Ascending aorta (tissue), 2 donors: ENCODE results near the gene DCP1A. TPM values are rescaled to one million over a fixed set of nuclear protein-coding genes. Genes with fewer than 3 reads are reported as not detected.

ENCODE experiments used
- DNase-seq, 2 donors: peaks; one replicate each; pipeline ENCODE4 v3.0.0-alpha.2; 2019; ENCODE audit warnings: low spot score in 2 of 2
- H3K27ac ChIP-seq, 2 donors: fragments of 200-600 bp; sonication (generic); one replicate each; pipeline ENCODE4 v1.5.1; 2016 to 2017; ENCODE audit warnings: mild to moderate bottlenecking in 1 of 2
- H3K27me3 ChIP-seq: fragments of 200-600 bp; sonication (generic); one replicate; pipeline ENCODE4 v1.5.1; 2017
- H3K36me3 ChIP-seq, 2 donors: fragments of 200-600 bp; sonication (generic); one replicate each; pipeline ENCODE4 v1.5.1; 2016
- H3K4me1 ChIP-seq, 2 donors: fragments of 200-600 bp; sonication (generic); one replicate each; pipeline ENCODE4 v1.5.1; 2016 to 2017; ENCODE audit warnings: mild to moderate bottlenecking in 1 of 2
- H3K4me3 ChIP-seq, 2 donors: fragments of 200-600 bp; sonication (generic); one replicate each; pipeline ENCODE4 v1.5.1; 2016 to 2017; ENCODE audit warnings: mild to moderate bottlenecking in 1 of 2
- H3K9me3 ChIP-seq, 2 donors: fragments of 200-600 bp; sonication (generic); one replicate each; pipeline ENCODE4 v1.5.1; 2016
- CTCF ChIP-seq, 3 experiments: fragments of 200-600 bp in 2 of 3; fragments of 450-650 bp in 1 of 3; sonication (generic) in 2 of 3; IDR thresholded peaks; one replicate each; pipeline ENCODE4 v1.5.1; 2016 to 2019; ENCODE audit warnings: antibody characterized with exemption in 3 of 3, mild to moderate bottlenecking in 1 of 3, moderate library complexity in 1 of 3
- intact Hi-C: fragments of 100-400 bp; cut with DNase I; formaldehyde crosslinking; loops from one replicate; pipeline ENCODE4 v1.15.1; 2023
- total RNA-seq: library from RNA; depleted of rRNA; stranded (reverse); fragments of >200 nt; gene quantifications from one replicate; pipeline ENCODE4 v1.1.0, GENCODE V29; 2016

The DCP1A gene
- total RNA-seq, 1 donor from 2014 or later = 21.7 TPM

- TF ChIP-seq CTCF (IDR thresholded peaks at IDR 0.05) = no peak
- intact Hi-C loops = loop anchor here (10.0 kb wide), 1 partner anchor 208 kb away; the partner anchor contains the start of gene RFT1
- H3K4me3 ChIP-seq = no peak overlapping the region
- H3K27me3 ChIP-seq = no peaks in the 10 kb centered on the region
- no peaks in the 10 kb centered on the region for H3K4me1 ChIP-seq
- no peak overlapping the region for H3K27ac ChIP-seq
- peaks cover 25 to 58% of the 10 kb centered on the region in 2 donors for H3K36me3 ChIP-seq
- no peak for DNase-seq
- H3K9me3 ChIP-seq = no peaks in the 10 kb centered on the region
Measured at GRCh38 chr3:53342353-53342752, 5.0 kb downstream of the DCP1A start.

GRCh38 chr3:53337167-53337940 lies 10.0 kb downstream of the DCP1A start:
- intact Hi-C loops = no loop called here
- TF ChIP-seq CTCF (IDR thresholded peaks at IDR 0.05) = no peak
- Histone ChIP-seq H3K4me3 (no peak overlapping the region), H3K27ac (no peak overlapping the region), H3K36me3 (peaks cover 32 to 69% of the 10 kb centered on the region in 2 donors), H3K27me3 (no peaks in the 10 kb centered on the region), H3K9me3 (no peaks in the 10 kb centered on the region), H3K4me1 (no peaks in the 10 kb centered on the region)
- no peak for DNase-seq

GRCh38 chr3:53334742-53335141 lies 12.6 kb downstream of the DCP1A start:
- no peak overlapping the region for H3K4me3 ChIP-seq
- H3K36me3 ChIP-seq = peaks cover 22 to 50% of the 10 kb centered on the region in 2 donors
- no peak overlapping the region for H3K27ac ChIP-seq
- intact Hi-C loops = no loop called here
- H3K4me1 ChIP-seq = no peaks in the 10 kb centered on the region
- TF ChIP-seq CTCF (IDR thresholded peaks at IDR 0.05) = no peak
- no peaks in the 10 kb centered on the region for H3K9me3 ChIP-seq
- no peak for DNase-seq
- H3K27me3 ChIP-seq = no peaks in the 10 kb centered on the region

- TF ChIP-seq CTCF (IDR thresholded peaks at IDR 0.05) = no peak
- intact Hi-C loops = no loop called here
- Histone ChIP-seq H3K4me3 (no peak overlapping the region), H3K36me3 (peaks cover 19 to 41% of the 10 kb centered on the region in 2 donors), H3K27ac (no peak overlapping the region), H3K27me3 (no peaks in the 10 kb centered on the region), H3K9me3 (no peaks in the 10 kb centered on the region), H3K4me1 (no peaks in the 10 kb centered on the region)
- no peak for DNase-seq
Measured at GRCh38 chr3:53331871-53332270, 15.5 kb downstream of the DCP1A start.

- DNase-seq = no peak
- Histone ChIP-seq H3K27ac (no peak overlapping the region), H3K4me3 (no peak overlapping the region), H3K9me3 (no peaks in the 10 kb centered on the region), H3K36me3 (peaks cover 19 to 32% of the 10 kb centered on the region in 2 donors), H3K4me1 (no peaks in the 10 kb centered on the region), H3K27me3 (no peaks in the 10 kb centered on the region)
- intact Hi-C loops = no loop called here
- no peak for TF ChIP-seq CTCF (IDR thresholded peaks at IDR 0.05)
Measured at GRCh38 chr3:53329897-53330296, 17.4 kb downstream of the DCP1A start.
